Stimulated activated CD4-positive, alpha-beta T cell treated with anti-CD3 and anti-CD28 coated beads, Interleukin-15, amount 100 ng/mL, for 48 hours (primary cell): Measurements from ENCODE around the gene HOXC4.
"Not testable (repeated sequence)": the region's sequence is repeated elsewhere in the genome, so short reads cannot be mapped to it uniquely, and the experiment has no call there.

ENCODE experiments used
- DNase-seq, 2 donors: peaks; one replicate each; pipeline ENCODE4 v3.0.0-alpha.2; 2020; ENCODE audit warnings: low read depth in 2 of 2

Gene HOXC4

DNA sequence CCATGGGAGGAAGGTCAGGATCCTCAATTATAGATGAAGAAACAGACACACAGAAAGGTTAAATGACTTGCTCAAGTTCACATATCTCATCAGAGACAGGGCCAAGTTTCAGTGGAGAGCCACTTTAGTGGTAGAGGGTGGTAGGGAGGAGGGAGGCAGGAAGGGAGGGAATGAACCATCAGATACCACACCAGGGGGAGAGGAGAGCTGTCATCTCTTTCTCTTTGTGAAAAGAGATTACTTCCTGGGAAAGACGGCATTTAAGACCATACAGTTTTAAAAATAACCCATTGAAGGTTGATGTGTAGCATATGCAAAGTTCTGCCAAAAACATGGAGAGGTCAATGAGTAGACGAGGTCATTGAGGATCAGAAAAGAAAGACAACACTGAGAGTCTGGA is 39.3 kb downstream of the HOXC4 start:
- not testable (repeated sequence) for DNase-seq

DNA sequence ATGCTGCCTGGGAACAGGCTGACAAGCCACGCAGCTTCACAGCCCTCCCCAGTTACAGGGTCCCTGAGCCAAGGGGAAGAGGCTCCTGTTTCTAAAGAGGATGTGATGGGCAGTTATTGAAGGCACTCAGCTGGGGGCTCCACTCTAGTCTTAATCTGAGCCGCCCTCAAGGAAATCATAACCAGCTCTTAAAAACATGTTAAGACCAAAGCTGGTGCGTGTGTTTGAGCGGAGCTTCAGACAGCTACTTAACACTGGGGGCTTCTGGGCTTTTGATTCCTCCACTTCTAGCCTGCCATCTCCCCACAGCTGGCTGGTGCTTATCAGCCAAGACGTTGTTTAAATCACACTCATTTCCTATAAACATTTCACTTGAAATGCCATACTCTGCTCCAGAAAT is 42.3 kb downstream of the HOXC4 start:
- not testable (repeated sequence) for DNase-seq

DNA sequence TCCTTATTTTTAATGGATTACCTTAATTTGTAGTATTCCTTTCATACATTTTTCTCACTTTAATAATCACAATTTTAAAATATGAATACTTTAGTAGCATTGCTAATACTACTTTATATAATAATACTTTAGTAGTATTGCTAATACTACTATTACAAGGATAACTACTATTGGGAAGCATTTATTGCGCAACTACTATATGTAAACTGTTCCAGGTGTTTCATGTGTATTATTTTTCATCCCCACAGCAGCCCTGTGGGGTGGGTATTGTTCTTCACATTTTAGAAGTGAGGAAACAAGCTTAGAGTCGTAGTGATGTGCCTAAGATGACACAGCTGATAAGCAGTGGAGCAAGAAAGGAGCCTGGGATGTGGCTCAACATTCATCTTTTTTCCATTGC is 45.0 kb downstream of the HOXC4 start:
- DNase-seq: not testable (repeated sequence)

DNA sequence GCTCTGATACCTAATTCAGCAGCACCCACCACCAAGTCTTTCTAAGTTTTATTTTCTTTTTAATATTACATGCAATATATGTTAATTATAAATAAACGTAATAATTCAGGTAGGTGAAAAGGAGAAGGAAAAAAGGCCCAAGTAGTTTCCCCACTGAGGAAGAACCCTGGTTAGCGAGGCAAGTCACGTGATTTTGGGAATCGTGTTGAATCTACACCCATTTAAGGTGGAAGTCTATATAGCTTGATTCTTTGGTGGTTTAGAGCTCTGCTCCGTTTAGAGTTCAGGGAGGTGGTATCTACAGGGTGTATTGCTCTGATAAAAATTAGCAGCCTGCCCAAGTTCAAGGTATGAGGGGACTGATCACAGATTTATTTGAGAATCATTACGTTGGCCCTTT is 47.0 kb downstream of the HOXC4 start:
- not testable (repeated sequence) for DNase-seq

DNA sequence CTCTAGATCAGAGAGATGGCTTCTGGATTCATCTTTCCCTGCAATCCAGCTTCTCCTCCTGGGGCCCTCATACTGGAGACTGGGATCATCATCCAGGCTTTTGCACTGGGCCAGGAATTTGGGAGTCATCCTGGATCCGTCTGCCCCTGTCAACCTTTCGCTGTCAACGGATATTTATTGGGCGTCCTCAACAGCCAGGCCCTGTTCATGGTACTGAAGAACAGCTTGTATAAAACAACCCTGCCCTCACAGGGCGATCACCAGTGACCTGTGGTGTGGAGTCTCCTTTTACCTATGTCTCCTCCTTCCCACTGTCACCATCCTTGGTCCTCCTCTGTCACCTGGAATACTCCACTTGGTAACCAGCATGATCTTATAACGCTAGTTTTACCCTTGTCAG is 48.6 kb downstream of the HOXC4 start:
- DNase-seq: not testable (repeated sequence)

DNA sequence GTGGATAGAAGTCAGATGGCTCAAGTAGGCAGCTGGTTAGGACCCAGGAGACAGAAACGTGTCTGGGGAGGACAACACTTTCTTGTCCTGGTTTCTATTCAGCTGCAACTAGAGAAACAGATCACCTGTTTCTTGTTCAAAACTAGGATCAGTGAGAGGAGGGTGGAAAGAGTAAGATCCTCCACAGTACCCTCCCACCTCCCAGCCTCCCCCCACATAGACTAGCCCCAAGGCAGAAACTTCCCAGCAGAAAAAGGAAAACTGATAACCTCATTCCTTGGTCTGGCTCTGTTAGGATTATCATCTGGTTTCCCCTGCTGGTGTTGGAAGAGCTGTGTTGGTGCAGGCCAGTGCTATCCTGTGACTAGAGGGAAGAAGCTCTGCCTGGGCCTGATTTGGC is 50.2 kb downstream of the HOXC4 start:
- DNase-seq: not testable (repeated sequence)
